ENCODE measurements around the gene USP17L22.
"Not testable (repeated sequence)": the region's sequence is repeated elsewhere in the genome, so short reads cannot be mapped to it uniquely, and the experiment has no call there.

The USP17L22 gene, protein sequence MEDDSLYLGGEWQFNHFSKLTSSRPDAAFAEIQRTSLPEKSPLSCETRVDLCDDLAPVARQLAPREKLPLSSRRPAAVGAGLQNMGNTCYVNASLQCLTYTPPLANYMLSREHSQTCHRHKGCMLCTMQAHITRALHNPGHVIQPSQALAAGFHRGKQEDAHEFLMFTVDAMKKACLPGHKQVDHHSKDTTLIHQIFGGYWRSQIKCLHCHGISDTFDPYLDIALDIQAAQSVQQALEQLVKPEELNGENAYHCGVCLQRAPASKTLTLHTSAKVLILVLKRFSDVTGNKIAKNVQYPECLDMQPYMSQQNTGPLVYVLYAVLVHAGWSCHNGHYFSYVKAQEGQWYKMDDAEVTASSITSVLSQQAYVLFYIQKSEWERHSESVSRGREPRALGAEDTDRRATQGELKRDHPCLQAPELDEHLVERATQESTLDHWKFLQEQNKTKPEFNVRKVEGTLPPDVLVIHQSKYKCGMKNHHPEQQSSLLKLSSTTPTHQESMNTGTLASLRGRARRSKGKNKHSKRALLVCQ

DNA sequence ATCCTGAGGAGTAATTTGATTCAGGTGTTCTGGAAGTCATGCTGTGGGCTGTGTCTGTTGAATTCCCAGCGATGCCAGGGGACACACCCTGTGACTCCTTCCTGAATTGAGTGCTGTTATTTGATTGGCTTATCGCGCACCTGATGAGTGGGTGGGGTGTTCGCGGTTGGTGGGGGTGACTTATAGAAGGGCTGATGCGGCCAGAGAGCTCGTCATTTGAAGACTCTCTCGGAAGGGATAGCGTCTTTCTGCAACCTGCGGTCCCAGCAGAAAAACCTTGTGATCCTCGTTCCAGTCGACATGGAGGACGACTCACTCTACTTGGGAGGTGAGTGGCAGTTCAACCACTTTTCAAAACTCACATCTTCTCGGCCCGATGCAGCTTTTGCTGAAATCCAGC is at the start of gene USP17L22:
Gene USP17L22 (plus strand): TSS at position 301 of the 400 bp plus-strand sequence. CDS start 0 bp downstream, at position 301.
- TF ChIP-seq GATA3, GATA2 (IDR thresholded peaks at IDR 0.05; ENCODE audit: low read depth, low read length): not testable (repeated sequence)

DNA sequence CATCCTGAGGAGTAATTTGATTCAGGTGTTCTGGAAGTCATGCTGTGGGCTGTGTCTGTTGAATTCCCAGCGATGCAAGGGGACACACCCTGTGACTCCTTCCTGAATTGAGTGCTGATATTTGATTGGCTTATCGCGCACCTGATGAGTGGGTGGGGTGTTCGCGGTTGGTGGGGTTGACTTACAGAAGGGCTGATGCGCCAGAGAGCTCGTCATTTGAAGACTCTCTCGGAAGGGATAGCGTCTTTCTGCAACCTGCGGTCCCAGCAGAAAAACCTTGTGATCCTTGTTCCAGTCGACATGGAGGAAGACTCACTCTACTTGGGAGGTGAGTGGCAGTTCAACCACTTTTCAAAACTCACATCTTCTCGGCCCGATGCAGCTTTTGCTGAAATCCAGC is 47.6 kb upstream of the USP17L22 start, which contains the start of gene USP17L12:
Gene USP17L12 (plus strand): TSS at position 301 of the 400 bp plus-strand sequence. CDS start 0 bp downstream, at position 301.
- TF ChIP-seq GATA3, GATA2 (IDR thresholded peaks at IDR 0.05; ENCODE audit: low read depth, low read length): not testable (repeated sequence)

DNA sequence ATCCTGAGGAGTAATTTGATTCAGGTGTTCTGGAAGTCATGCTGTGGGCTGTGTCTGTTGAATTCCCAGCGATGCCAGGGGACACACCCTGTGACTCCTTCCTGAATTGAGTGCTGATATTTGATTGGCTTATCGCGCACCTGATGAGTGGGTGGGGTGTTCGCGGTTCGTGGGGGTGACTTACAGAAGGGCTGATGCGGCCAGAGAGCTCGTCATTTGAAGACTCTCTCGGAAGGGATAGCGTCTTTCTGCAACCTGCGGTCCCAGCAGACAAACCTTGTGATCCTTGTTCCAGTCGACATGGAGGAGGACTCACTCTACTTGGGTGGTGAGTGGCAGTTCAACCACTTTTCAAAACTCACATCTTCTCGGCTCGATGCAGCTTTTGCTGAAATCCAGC is 42.8 kb upstream of the USP17L22 start, which contains the start of gene USP17L13:
Gene USP17L13 (plus strand): TSS at position 301 of the 400 bp plus-strand sequence. CDS start 0 bp downstream, at position 301.
- TF ChIP-seq GATA2, GATA3 (IDR thresholded peaks at IDR 0.05; ENCODE audit: low read depth, low read length): not testable (repeated sequence)

DNA sequence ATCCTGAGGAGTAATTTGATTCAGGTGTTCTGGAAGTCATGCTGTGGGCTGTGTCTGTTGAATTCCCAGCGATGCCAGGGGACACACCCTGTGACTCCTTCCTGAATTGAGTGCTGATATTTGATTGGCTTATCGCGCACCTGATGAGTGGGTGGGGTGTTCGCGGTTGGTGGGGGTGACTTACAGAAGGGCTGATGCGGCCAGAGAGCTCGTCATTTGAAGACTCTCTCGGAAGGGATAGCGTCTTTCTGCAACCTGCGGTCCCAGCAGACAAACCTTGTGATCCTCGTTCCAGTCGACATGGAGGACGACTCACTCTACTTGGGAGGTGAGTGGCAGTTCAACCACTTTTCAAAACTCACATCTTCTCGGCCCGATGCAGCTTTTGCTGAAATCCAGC is 33.3 kb upstream of the USP17L22 start, which contains the start of gene USP17L15:
Gene USP17L15 (plus strand): TSS at position 301 of the 400 bp plus-strand sequence. CDS start 0 bp downstream, at position 301.
- TF ChIP-seq GATA3, GATA2 (IDR thresholded peaks at IDR 0.05; ENCODE audit: low read depth, low read length): not testable (repeated sequence)

DNA sequence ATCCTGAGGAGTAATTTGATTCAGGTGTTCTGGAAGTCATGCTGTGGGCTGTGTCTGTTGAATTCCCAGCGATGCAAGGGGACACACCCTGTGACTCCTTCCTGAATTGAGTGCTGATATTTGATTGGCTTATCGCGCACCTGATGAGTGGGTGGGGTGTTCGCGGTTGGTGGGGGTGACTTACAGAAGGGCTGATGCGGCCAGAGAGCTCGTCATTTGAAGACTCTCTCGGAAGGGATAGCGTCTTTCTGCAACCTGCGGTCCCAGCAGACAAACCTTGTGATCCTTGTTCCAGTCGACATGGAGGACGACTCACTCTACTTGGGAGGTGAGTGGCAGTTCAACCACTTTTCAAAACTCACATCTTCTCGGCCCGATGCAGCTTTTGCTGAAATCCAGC is 23.8 kb upstream of the USP17L22 start, which contains the start of gene USP17L17:
Gene USP17L17 (plus strand): TSS at position 301 of the 400 bp plus-strand sequence. CDS start 0 bp downstream, at position 301.
- not testable (repeated sequence) for TF ChIP-seq GATA3, GATA2 (IDR thresholded peaks at IDR 0.05; ENCODE audit: low read depth, low read length)

DNA sequence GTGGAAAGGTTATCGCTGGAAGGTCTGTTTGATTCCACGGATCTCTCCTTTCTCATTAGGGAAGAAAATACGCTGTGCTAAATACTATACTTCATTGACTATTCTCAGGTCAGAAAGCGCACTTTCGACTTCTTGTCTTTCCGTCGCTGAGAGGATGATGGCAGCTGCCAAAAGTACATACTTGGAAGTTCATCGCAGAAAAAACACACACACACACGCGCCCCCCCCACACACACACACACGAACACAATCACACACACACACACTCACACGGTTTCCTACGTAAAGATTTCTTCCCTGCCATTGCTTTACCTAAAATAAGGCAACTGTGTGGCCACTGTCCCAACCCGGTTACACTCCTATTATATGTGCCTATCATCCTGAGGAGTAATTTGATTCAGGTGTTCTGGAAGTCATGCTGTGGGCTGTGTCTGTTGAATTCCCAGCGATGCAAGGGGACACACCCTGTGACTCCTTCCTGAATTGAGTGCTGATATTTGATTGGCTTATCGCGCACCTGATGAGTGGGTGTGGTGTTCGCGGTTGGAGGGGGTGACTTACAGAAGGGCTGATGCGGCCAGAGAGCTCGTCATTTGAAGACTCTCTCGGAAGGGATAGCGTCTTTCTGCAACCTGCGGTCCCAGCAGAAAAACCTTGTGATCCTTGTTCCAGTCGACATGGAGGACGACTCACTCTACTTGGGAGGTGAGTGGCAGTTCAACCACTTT is 19.3 kb upstream of the USP17L22 start, which contains the start of gene USP17L18:
Gene USP17L18 (plus strand): TSS at position 678 of the 728 bp plus-strand sequence. CDS start 0 bp downstream, at position 678.
- TF ChIP-seq GATA2, GATA3 (IDR thresholded peaks at IDR 0.05; ENCODE audit: low read depth, low read length): not testable (repeated sequence)

DNA sequence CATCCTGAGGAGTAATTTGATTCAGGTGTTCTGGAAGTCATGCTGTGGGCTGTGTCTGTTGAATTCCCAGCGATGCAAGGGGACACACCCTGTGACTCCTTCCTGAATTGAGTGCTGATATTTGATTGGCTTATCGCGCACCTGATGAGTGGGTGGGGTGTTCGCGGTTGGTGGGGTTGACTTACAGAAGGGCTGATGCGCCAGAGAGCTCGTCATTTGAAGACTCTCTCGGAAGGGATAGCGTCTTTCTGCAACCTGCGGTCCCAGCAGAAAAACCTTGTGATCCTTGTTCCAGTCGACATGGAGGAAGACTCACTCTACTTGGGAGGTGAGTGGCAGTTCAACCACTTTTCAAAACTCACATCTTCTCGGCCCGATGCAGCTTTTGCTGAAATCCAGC is 14.3 kb upstream of the USP17L22 start, which contains the start of gene USP17L19:
Gene USP17L19 (plus strand): TSS at position 301 of the 400 bp plus-strand sequence. CDS start 0 bp downstream, at position 301.
- not testable (repeated sequence) for TF ChIP-seq GATA2, GATA3 (IDR thresholded peaks at IDR 0.05; ENCODE audit: low read depth, low read length)

DNA sequence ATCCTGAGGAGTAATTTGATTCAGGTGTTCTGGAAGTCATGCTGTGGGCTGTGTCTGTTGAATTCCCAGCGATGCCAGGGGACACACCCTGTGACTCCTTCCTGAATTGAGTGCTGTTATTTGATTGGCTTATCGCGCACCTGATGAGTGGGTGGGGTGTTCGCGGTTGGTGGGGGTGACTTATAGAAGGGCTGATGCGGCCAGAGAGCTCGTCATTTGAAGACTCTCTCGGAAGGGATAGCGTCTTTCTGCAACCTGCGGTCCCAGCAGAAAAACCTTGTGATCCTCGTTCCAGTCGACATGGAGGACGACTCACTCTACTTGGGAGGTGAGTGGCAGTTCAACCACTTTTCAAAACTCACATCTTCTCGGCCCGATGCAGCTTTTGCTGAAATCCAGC is 9.6 kb upstream of the USP17L22 start, which contains the start of gene USP17L20:
Gene USP17L20 (plus strand): TSS at position 301 of the 400 bp plus-strand sequence. CDS start 0 bp downstream, at position 301.
- not testable (repeated sequence) for TF ChIP-seq GATA2, GATA3 (IDR thresholded peaks at IDR 0.05; ENCODE audit: low read depth, low read length)

DNA sequence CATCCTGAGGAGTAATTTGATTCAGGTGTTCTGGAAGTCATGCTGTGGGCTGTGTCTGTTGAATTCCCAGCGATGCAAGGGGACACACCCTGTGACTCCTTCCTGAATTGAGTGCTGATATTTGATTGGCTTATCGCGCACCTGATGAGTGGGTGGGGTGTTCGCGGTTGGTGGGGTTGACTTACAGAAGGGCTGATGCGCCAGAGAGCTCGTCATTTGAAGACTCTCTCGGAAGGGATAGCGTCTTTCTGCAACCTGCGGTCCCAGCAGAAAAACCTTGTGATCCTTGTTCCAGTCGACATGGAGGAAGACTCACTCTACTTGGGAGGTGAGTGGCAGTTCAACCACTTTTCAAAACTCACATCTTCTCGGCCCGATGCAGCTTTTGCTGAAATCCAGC is 4.8 kb upstream of the USP17L22 start, which contains the start of gene USP17L21:
Gene USP17L21 (plus strand): TSS at position 301 of the 400 bp plus-strand sequence. CDS start 0 bp downstream, at position 301.
- not testable (repeated sequence) for TF ChIP-seq GATA2, GATA3 (IDR thresholded peaks at IDR 0.05; ENCODE audit: low read depth, low read length)
